HG03439 (cell line): ENCODE measurements around the gene ABCC4.

Experiments
- ATAC-seq: cut with Tn5 transposase; IDR thresholded peaks from one replicate; pipeline ENCODE4 v1.9.1; 2021; ENCODE audit warnings: mild to moderate bottlenecking, moderate library complexity; ENCODE audit not compliant: unreplicated experiment

ABCC4 gene

DNA sequence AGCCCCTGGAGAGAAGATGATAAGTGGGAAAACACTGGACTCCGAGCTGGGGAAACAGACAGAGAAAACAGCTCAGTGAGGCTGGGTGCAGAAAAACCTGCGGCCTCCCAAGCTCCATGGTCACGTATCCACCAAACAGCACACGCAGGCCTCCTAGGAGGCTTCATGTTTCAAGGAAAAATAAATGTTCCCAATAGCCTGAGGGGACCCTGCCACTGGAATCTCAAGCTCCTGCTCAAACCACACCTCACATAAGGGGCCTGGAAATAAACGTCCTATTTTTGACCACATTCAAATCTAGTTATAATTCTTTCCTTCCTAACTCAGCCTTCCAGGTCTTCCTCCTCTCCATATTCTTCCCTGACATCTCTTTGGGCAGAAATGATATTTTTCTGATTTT lies 225.7 kb downstream of the ABCC4 start:
- ATAC-seq: no peak

DNA sequence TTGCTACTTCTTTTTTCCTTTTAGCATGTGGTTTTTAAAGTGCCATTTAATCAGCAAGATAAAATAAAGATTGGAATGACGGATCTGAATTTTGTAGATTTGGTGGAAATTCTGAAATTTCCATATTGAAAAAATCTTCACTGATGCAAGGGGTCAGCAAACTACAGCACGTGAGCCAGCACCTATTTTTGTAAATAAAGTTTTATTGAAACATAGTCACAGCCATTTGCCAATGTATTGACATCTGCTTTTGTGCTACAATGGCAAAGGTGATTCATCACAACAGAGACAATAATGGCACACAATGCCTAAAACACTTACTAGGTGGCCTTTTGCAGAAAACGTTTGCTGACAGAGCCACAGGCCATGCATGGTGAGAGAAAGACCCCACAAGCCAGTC lies 226.4 kb downstream of the ABCC4 start:
- ATAC-seq: no peak

DNA sequence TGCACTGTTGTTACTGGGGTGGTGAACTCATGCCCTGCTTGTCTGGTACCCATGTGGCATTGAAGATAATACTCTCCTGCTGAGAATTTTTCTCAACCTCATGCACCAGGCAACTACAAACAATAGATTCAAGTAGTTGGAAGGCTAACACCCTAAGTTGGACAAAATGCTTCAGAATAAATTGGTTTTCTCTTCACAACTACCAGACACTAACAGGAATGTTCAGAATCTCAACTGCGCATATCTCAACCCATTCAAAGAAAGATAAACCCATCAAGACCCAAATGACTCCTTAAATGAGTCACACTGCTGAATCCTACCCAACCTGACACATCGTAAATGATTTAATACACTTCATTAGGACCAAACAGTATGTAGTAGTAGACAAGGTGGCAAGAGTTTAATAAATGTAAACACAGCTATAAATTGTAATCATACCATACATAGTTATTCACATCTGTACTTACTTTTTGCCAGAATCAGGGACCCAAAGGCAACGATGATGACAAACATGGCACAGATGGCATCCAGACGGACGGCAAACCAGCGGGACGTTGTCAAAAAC lies 227.4 kb downstream of the ABCC4 start:
- ATAC-seq: no peak

DNA sequence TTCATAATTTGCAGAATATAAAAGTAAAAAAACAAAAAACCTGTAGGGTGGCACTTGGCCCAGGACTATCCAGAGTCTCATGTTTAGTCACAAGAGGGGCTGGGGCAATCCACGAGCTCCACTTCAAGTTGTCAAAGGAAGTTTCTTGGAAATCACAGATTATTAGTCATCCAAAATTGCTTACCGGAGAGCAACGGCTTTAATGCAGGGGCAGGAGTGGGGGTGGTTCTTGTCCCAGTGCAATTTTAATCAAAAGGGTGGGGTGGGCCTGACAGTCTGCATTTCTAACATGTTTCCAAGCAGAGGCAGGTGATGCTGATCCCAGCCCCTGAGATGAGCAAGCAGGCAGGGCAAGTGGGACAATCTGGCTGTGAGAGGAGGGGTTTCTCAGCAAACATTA lies 233.9 kb downstream of the ABCC4 start:
- no peak for ATAC-seq

DNA sequence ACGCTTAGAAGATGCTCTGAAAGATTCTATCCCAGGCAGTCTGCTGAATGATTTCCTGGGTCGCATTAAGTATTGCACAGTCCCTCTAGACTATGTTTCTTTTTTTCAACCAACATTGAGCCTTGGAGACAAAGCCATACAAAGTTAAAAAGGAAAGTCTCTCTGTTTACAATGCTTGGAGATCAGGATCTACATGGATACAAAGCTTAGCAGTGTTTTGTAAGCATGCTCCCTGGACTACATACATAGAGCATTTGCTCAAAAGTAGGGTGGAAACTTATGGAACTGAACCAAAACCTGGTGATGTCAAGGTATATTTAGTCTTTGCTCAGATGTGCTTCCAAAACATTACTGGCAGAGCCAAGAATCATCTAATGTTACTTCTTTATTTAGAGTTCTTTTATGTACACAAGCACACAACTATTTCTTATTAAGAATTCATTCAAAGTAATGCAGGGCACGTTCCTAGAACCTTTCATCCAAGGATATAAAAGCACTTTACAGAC lies 241.2 kb downstream of the ABCC4 start:
- ATAC-seq: no peak

DNA sequence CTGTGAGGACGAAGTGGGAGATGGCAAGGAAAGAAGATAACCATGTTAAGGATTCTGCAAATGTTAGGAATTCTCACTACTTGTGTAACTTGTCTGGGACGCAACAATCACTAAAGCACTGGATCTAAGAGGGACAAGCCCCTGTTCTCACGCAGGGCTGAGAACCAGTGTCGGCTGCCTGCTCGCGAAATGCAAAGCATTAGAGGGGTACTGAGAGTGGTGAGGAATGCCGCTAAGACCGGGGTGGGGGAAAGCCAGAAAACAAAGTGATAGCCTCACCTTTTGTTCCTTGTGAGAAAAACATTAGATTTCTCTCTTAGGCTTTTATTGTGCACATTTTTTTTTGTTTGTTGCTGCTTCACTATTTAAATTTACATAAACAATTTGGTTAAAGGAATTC lies 241.9 kb downstream of the ABCC4 start:
- no peak for ATAC-seq

DNA sequence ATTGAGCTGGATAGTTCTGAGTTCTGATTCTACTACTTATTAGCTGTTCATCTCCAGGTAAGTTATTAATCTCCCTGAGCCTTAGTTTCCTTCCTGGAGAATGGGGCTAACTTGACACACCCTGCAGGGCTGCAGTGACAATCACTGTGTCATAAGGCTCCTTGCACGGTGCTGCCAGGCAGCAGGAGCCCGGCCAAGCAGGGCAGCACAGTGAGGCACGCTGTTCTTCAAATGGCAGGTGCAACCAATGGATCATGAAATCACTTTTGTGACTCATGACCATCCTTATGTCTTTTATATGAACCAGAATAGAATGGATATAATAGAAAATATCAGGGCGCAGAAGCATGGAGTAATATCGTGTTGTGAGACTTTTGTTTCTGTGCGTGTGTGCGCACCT lies 242.6 kb downstream of the ABCC4 start:
- no peak for ATAC-seq

DNA sequence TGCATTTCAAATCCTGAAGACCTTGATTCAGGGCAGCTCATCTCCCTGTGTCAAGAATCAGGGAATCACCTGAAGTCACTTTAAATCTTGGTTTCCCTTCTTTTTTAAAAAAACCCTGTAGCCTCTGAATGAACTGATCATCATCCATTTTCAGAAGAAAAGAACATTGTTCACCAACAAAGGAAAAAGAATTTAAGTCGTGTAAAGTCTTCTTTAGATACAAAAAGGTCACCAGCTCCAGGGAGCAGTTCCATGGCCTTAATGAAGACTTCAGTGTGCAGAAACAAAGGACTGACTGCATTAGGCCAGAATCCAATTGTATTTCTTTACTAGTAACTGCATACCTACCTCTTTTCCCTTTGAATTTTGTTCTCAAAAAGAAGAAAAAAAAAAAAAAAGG lies 245.0 kb downstream of the ABCC4 start:
- ATAC-seq: no peak

DNA sequence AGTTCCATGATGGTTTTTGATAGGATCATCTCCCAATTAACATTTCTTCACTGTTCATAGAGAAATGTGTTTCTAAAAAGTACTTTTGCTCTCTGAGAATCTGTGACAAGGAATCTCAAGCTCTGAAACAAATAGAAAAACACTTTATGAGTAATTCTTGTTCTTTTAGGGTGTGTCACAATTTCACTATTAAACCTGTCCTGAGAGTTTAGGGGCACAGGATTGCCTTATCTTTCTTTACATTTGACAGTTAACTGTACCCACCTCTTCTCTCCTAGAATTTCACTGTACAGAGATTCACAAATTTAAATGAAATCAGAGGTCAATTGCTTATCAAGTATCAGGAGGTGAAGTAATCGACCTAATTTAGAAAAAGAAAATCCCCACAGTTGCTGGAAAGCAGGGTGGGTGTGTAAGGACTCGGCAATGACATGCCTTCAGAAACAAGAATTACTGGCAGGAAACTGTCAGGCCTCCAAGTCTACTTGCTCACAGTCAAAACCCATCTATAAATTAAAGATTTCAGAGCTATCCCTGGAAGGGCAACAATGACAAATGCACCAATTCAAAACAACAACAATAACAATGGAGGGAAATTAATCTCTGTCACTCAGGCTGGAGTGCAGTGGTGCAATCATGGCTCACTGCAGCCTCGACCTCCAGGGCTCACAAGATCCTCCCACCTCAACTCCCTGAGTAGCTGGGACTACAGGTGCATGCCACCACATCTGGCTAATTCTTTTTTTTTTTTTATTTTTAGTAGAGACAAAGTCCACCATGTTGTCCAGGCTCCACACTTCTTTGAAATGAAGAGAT lies 250.2 kb downstream of the ABCC4 start:
- ATAC-seq: peak; percentile 65

DNA sequence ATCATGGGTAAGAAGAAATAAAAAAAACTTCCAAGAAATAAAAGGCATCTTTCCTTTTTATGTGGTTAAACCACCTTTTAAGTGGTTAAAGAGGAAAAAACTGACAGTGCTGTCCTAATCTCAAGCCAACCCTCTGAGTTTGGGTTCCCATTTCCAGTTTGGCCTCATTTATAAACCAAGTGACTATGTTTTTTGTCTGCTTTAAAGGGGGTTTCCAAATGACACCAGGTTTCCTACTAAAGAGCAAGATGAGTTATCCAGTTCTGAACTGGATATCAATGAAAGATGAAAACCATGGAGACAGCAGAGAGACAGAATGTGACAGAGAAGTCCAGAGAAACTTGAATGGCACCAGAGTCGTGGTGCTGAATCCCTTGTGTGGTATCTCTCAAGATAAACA lies 251.5 kb downstream of the ABCC4 start:
- ATAC-seq: no peak

DNA sequence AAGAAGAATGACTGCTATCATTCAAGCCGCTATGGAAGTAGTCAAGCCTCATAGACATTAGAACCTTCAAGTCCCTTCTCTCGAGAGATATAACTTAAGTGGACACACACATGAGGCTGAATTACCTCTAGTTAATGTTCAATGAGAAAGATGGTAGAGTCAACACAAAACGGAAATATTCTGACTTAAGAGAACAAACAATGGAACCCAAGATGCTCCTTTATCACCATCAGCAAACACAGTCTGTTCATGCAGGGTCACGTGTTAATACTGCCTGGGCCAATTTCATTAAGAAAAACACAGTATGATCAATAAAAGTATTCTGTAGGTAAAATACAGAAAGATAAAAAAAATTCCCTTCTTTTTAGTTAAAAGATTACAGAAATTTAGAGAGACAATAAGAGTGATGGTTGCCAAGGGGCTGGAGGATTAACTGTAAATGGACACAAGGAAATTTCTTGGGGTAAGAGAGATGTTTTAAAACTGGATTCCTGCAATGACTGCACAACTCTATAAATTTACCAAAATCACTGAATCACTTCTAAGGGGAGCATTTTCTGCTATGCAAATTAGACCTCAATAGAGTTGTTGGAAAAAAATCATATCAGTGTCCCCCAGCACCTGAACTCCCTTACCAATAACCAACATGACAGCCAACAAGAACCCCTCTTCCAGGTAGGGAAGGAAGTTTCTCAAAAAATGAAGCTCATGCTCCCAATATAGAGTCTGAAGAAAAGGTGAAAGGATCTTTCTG lies 256.6 kb downstream of the ABCC4 start:
- ATAC-seq: no peak

DNA sequence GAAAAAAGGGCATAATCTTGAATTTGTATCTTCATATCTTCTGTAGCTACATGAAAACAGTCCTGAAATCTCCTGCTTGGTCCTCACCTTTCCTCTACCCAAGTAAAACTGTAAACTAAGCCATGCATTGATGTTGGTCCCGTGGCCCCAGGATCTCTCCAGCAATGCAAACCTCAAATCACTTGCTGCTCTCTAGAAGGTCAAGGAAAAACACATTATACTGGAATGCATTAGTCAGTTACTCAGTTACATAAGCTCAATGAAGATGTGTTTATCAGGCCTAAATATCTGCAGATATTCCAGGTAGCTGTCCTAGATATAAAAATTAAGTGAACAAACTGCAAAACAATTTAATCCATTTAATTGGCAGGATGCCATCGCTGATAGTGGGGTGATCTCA lies 261.8 kb downstream of the ABCC4 start:
- no peak for ATAC-seq

DNA sequence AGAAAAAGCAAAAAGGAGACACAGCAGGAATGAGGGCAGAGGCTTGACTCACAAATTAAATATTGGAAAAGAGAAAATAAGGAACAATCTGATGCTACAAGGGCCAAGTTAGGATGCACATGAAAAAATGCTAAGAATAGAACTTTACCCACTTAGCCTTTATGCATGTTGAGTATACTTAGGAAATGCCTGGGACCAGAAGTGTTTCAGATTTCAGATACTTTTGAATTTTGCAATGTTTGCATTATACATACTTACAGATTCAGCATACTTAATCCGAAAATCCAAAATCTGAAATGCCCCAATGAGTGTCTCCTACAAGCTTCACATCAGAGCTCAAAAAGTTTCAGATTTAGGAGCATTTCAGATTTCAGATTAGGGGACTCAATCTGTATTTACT lies 262.3 kb downstream of the ABCC4 start:
- no peak for ATAC-seq

DNA sequence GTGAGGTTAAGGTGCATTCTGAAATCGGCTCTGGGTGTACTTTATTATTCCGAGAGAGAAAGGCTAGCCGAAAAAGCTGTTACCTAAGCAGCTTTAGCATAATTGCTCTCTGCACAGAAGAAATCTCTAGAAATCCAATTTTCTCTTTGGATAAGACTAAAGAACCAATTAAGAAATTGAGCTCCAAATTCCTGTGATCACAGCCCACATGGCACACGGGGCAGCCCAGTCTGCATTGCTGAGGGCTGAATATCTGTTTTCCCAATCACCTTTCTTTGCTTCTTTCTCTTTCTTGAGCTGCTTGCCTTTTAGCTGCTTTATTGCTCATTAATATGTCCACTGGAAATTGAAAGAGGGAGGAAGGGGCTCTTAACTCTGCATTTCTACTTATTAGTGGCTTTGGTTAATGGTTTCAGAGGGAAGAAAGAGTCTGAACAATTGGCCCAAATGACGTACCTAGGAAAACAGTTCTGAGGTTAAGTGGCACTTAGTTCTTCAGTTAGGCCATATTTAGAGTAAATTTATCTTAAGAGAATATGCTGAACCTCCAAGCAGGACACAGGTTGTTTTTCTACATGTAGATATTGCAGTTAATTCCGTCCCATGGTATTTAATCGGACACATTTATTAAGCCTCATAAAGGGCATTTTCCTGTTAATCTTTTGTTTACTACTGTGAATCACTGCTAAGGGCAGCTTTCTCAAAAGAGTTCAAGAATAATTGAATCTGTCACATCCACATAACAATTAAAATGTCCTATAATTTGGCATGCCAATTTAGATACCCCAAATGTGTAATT lies 265.7 kb downstream of the ABCC4 start:
- ATAC-seq: no peak

DNA sequence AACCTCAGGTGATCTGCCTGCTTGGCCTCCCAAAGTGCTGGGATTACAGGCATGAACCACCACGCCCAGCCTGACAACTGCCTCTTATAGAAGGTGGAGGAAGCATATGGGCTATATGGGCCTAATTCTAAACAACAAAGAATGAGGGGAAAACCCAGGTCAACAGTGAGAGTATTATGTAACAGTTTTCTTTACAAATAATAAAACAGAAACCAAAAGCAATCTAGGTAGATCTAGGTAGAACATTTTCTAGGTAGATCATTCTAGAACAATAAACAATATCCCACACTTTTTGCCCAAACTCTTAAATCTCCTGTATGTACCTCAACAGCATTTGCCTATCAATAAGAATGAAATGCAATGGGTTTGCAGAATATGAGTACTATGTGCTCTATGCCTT lies 267.4 kb downstream of the ABCC4 start:
- no peak for ATAC-seq

DNA sequence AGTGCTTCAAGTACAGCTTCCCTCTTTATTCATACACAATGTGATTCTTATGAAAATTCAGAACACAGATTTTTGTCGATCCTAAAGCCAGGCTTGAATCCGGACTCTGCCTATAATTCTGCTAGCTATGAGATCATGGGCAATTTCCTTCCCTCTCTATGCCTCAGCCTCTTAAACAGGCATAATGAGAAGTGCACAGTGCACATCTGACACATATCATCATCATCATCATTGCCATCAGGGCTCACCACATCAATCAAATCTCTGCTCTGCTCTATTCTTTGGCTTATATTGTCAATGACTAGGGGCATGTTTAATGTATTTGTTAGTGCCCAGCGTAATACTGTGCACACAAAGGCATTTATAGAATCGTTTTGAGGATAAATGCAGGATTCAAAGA lies 269.1 kb downstream of the ABCC4 start:
- no peak for ATAC-seq

DNA sequence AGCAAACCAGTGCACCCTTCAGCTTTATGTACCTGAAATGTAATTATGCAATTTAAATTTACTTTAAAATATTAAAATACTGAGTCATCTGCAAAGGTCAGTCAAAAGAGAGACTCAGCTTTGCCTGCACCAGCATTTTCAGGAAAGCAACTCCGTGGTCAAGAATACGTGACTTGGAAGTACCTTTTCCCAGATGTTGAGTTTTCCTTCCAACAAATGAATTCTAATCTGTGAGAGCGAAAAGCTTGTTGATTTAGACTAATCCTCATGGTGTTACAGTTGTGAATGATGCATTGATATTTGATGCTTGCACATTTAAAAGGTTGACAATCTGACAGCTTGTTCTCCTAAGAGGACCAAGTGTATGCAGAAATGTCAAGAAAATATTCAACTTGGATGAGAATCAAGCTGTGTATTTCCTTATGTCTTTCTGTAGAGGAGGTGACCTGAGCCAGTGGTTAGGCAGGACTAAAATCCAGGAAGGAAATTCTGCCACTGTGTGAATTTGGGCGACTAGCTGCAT lies 270.4 kb downstream of the ABCC4 start:
- no peak for ATAC-seq

DNA sequence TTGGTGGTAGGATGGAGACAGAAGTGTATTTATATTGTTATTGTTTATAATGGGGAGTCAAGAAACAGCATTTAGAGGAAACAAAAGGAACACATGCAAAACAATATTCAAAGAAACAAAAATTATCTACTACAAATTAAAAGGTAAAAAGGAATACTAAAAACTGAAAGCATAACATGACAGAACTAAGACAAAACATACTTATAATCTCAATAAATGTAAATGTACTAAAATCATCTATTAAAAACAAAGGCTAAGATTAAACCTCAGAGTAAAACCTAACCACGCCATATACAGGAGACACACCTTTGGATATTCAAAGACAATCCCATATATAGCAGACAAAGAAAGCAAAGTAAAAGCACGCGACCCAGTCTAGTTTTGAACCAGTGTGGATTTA lies 273.6 kb downstream of the ABCC4 start:
- ATAC-seq: no peak

DNA sequence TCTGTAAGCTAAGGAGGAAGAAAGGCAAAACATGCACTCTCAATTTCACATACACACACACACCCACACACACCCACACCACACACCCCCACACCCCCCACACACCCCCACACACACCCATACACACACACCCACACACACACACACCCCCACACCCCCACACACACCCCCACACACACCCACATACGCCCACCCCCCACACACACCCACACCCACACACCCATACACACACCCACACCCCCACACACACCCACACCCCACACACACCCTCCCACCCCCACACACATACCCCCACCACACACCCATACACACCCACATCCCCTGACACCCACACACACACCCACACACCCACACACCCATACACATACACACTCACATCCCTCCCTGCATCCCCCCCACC lies 276.1 kb downstream of the ABCC4 start:
- no peak for ATAC-seq

DNA sequence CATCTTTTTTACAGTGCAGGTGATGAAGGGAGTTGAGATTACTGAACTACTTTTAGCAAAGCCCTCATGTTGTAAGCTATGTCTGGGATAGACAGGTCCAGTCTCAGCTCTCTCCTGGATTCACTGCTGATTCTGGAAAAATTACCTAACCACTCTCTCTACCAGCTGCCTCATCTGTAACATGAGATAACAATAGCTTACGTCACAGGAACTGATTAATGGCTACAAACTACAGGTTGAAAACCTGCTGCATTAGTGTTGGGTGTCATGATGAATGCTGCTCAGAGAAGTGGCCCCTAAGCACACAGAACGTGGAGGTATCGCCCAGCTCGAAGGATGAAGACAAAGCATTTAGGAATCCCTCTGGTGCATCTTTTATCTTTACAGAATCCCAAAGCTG lies 277.8 kb downstream of the ABCC4 start:
- no peak for ATAC-seq
